Psoas muscle (tissue), 8 donors: ENCODE results near the gene ZNF91. TPM values are rescaled to one million over a fixed set of nuclear protein-coding genes. Genes with fewer than 3 reads are reported as not detected.
"Not testable (repeated sequence)": the region's sequence is repeated elsewhere in the genome, so short reads cannot be mapped to it uniquely, and the experiment has no call there.

Experiments
- ATAC-seq, 4 donors: fragments of 200-7000 bp; cut with Tn5 transposase; one replicate each; pipeline ENCODE4 v1.9.1; 2020; ENCODE audit warnings: moderate library complexity in 3 of 4, mild to moderate bottlenecking in 2 of 4
- DNase-seq, 2 donors: peaks; one replicate each; pipeline ENCODE4 v3.0.0-alpha.2; 2020
- H3K27ac ChIP-seq: fragments of 200-600 bp; one replicate; pipeline ENCODE4 v1.8.0; 2022
- H3K27me3 ChIP-seq, 3 donors: fragments of 200-600 bp in 1 of 3; one replicate each; pipeline versions ENCODE4 v1.6.1 to v1.8.0; 2013 to 2022; ENCODE audit warnings: low read length in 2 of 3, mild to moderate bottlenecking in 2 of 3, moderate library complexity in 1 of 3; ENCODE audit not compliant: insufficient read depth in 3 of 3
- H3K36me3 ChIP-seq, 2 donors: fragments of 200-600 bp in 1 of 2; one replicate each; pipeline versions ENCODE4 v1.6.1 to v1.8.0; 2013 to 2022; ENCODE audit warnings: low read depth in 1 of 2, mild to moderate bottlenecking in 1 of 2, moderate library complexity in 1 of 2; ENCODE audit not compliant: insufficient read depth in 1 of 2
- H3K4me1 ChIP-seq: fragments of 200-600 bp; one replicate; pipeline ENCODE4 v1.8.0; 2022
- H3K4me3 ChIP-seq: fragments of 200-600 bp; one replicate; pipeline ENCODE4 v1.8.0; 2022; ENCODE audit warnings: mild to moderate bottlenecking
- H3K9me3 ChIP-seq: fragments of 200-600 bp; one replicate; pipeline ENCODE4 v1.8.0; 2022
- CTCF ChIP-seq: fragments of 200-600 bp; IDR thresholded peaks from one replicate; pipeline ENCODE4 v1.8.0; 2022; ENCODE audit warnings: antibody characterized with exemption
- WGBS, 3 donors: extraction: QIAGEN DNeasy Blood & Tissue Kit; methylation state at CpG; one replicate each; pipeline versions ENCODE4 v1.1.6 to v1.1.7; 2013; 5-methylcytosine and 5-hydroxymethylcytosine counted together
- intact Hi-C, 2 donors: fragments of 100-400 bp; cut with DNase I; formaldehyde crosslinking; loops; one replicate each; pipeline versions ENCODE4 v1.11.0 to v1.14.2; 2022
- polyA plus RNA-seq, 3 donors: library from polyadenylated mRNA; stranded (reverse); fragments of 200-250 nt; gene quantifications; one replicate each; pipeline ENCODE4 v1.2.3, GENCODE V29; 2013
- total RNA-seq, 4 donors: library from RNA; stranded (reverse); fragmentation: NEBNext Ultra II Directional in 2 of 4; extraction: Animal tissue kit (Norgen Biotek cat#: 25700) in 2 of 4; gene quantifications; one replicate each; pipeline versions ENCODE4 v1.2.1 to v1.2.4, GENCODE V29; 2021 to 2023
- donor health status: healthy with polysubstance abuse.
- donor health status: DM: no; HTN: no; CAD: no; lungs with moderate emphysema.
- donor health status: Bipolar disorder and iron deficiency.
- donor health status: healthy.
- donor health status: DM: yes; HTN: yes; CAD: no.
- donor health status: DM: no; HTN: no; CAD: no.
- donor health status: DM: no; HTN: no; CAD: no.
- donor health status: DM: yes; HTN: yes; CAD: no.

ZNF91 gene
- total and polyA plus RNA-seq, 7 donors = 5.3 to 161 (median 75.9) TPM

GRCh38 chr19:23321953-23322549, 73.2 kb downstream of the ZNF91 start:
- intact Hi-C loops = no loop called here

GRCh38 chr19:23321403-23321802, 73.9 kb downstream of the ZNF91 start:
- ATAC-seq = peak; percentile 40 to 50 (median 46)
- H3K36me3 ChIP-seq, intact Hi-C loops, H3K9me3 ChIP-seq, H3K4me3 ChIP-seq, H3K27ac ChIP-seq, DNase-seq, H3K4me1 ChIP-seq, H3K27me3 ChIP-seq: not testable (repeated sequence)

More at GRCh38 chr19:23321953-23322549, 73.2 kb downstream of the ZNF91 start:
- no peak overlapping the region for H3K27ac ChIP-seq
- H3K9me3 ChIP-seq = peaks cover 3% of the 10 kb centered on the region
- no peaks in the 10 kb centered on the region for H3K4me1 ChIP-seq
- no peaks in the 10 kb centered on the region for H3K36me3 ChIP-seq
- 85 to 87% (median 86%) methylated on average over 4 of the region's 4 CpGs for WGBS, 3 donors
- no peak for TF ChIP-seq CTCF
- H3K4me3 ChIP-seq = no peak overlapping the region
- ATAC-seq = peak in 3 of 4 donors; percentile 26 to 35 (median 31)
- no peak for DNase-seq
- no peaks in the 10 kb centered on the region for H3K27me3 ChIP-seq

GRCh38 chr19:23319571-23319970, 75.7 kb downstream of the ZNF91 start:
- H3K4me1 ChIP-seq, H3K27ac ChIP-seq, intact Hi-C loops, H3K36me3 ChIP-seq, H3K4me3 ChIP-seq, DNase-seq, H3K27me3 ChIP-seq, H3K9me3 ChIP-seq: not testable (repeated sequence)
- ATAC-seq = peak in 3 of 4 donors; percentile 15 to 23 (median 20)
- 91 to 96% (median 92%) methylated on average over 3 of the region's 3 CpGs for WGBS, 3 donors

- ATAC-seq, H3K4me1 ChIP-seq, intact Hi-C loops, H3K27ac ChIP-seq, H3K4me3 ChIP-seq, DNase-seq, H3K27me3 ChIP-seq, H3K9me3 ChIP-seq, H3K36me3 ChIP-seq: not testable (repeated sequence)
- 95 to 100% (median 98%) methylated on average over 2 of the region's 2 CpGs for WGBS, 3 donors
Observed at GRCh38 chr19:23318941-23319340, 76.3 kb downstream of the ZNF91 start.

GRCh38 chr19:23318143-23318542, 77.1 kb downstream of the ZNF91 start:
- DNase-seq (no peak), ATAC-seq (peak in 1 of 4 donors; percentile 35)
- no peaks in the 10 kb centered on the region for H3K27me3 ChIP-seq
- peaks cover 1% of the 10 kb centered on the region for H3K9me3 ChIP-seq
- TF ChIP-seq CTCF = no peak
- H3K4me1 ChIP-seq = no peaks in the 10 kb centered on the region
- 85 to 97% (median 96%) methylated on average over 1 of the region's 1 CpG for WGBS, 3 donors
- H3K27ac ChIP-seq = no peak overlapping the region
- no peaks in the 10 kb centered on the region for H3K36me3 ChIP-seq
- intact Hi-C loops = no loop called here
- H3K4me3 ChIP-seq = no peak overlapping the region

GRCh38 chr19:23315286-23315685, 80.0 kb downstream of the ZNF91 start:
- no peak overlapping the region for H3K4me3 ChIP-seq
- no peak overlapping the region for H3K27ac ChIP-seq
- intact Hi-C loops = no loop called here
- no peak for TF ChIP-seq CTCF
- ATAC-seq (no peak), DNase-seq (no peak)
- H3K4me1 ChIP-seq = no peaks in the 10 kb centered on the region
- H3K27me3 ChIP-seq = no peaks in the 10 kb centered on the region
- H3K9me3 ChIP-seq = no peaks in the 10 kb centered on the region
- no peaks in the 10 kb centered on the region for H3K36me3 ChIP-seq
- WGBS, 3 donors = 80 to 91% (median 88%) methylated on average over 2 of the region's 2 CpGs
